Coronary artery (tissue), 2 donors: ENCODE measurements around the gene HVCN1.
"Not testable (repeated sequence)": the region's sequence is repeated elsewhere in the genome, so short reads cannot be mapped to it uniquely, and the experiment has no call there.

Experiments
- DNase-seq: peaks from one replicate; pipeline ENCODE4 v3.0.0-alpha.2; 2017; ENCODE audit warnings: low spot score
- H3K27ac ChIP-seq, 2 donors: fragments of 200-600 bp; sonication (generic); one replicate each; pipeline ENCODE4 v1.5.1; 2016 to 2019
- H3K4me3 ChIP-seq: fragments of 200-600 bp; sonication (generic); 2 replicates; pipeline ENCODE4 v1.5.1; 2016; ENCODE audit warnings: mild to moderate bottlenecking, moderate library complexity
- TF ChIP-seq, protein P1 (sequence below): fragments of 200-600 bp; sonication (generic); IDR thresholded peaks from one replicate; pipeline ENCODE4 v1.5.1; 2019; ENCODE audit warnings: antibody characterized with exemption

HVCN1 gene

GRCh38 chr12:110728628-110729027, 39.7 kb upstream of the HVCN1 start:
- no peak overlapping the region for H3K27ac ChIP-seq
- TF ChIP-seq, protein P1, sequence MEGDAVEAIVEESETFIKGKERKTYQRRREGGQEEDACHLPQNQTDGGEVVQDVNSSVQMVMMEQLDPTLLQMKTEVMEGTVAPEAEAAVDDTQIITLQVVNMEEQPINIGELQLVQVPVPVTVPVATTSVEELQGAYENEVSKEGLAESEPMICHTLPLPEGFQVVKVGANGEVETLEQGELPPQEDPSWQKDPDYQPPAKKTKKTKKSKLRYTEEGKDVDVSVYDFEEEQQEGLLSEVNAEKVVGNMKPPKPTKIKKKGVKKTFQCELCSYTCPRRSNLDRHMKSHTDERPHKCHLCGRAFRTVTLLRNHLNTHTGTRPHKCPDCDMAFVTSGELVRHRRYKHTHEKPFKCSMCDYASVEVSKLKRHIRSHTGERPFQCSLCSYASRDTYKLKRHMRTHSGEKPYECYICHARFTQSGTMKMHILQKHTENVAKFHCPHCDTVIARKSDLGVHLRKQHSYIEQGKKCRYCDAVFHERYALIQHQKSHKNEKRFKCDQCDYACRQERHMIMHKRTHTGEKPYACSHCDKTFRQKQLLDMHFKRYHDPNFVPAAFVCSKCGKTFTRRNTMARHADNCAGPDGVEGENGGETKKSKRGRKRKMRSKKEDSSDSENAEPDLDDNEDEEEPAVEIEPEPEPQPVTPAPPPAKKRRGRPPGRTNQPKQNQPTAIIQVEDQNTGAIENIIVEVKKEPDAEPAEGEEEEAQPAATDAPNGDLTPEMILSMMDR = no peak

DNA sequence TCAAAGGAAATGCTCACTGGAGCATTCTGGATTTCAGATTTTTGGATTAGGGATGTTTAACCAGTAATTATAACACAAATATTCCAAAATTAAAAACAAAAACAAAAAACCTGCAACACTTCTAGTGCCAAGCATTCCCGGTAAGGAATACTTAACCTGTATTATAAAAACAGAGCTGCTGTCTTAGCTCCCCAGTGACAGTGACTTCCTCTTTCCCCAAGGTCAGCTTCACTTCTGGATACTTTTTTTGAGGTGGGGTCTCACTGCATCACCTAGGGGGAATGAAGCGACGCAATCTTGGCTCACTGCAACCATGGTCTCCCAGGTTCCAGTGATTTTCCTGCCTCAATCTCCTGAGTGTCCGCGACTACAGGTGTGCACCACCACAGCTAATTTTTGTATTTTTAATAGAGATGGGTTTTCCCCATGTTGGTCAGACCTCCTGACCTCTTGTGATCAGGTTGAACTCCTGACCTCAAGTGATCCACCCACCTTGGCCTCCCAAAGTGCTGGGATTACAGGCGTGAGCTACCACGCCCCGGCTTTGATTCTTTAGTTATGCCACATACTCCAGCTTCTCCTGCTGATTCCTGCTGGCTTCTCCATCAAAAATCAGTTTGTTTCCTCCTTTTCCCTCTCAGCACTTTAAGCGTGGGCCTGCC, 37.9 kb upstream of the HVCN1 start:
- TF ChIP-seq, protein P1 = no peak
- DNase-seq = no peak
- H3K27ac ChIP-seq = no peak overlapping the region
- no peak overlapping the region for H3K4me3 ChIP-seq

More at GRCh38 chr12:110728628-110729027, 39.7 kb upstream of the HVCN1 start:
- no peak for DNase-seq
- no peak overlapping the region for H3K4me3 ChIP-seq

- DNase-seq = no peak
- no peak overlapping the region for H3K4me3 ChIP-seq
- TF ChIP-seq, protein P1 = no peak
- H3K27ac ChIP-seq = no peak overlapping the region
These were observed 37.1 kb upstream of the HVCN1 start for GRCh38 chr12:110726028-110726427.

DNA sequence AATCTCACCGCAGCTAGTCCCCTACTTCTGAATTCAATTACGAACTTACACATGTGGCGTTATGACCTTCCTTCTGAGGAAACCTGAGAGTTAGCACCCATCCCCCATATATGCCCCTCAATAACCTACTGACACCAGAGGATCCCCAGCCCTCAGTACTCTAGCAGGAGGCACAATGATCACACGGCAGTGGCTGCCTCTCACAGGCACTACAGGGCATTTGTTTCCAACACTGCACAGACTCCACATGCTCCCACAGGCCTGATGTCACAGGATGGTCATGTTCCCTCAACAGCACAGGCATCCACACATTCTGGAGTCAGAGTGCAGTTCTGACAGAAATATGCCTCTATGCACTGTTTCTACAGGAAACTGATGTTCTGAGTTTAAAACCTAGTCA, 36.4 kb upstream of the HVCN1 start:
- TF ChIP-seq, protein P1 = no peak
- no peak for DNase-seq
- no peak overlapping the region for H3K27ac ChIP-seq
- no peak overlapping the region for H3K4me3 ChIP-seq

GRCh38 chr12:110722892-110723291, 34.0 kb upstream of the HVCN1 start:
- not testable (repeated sequence) for H3K27ac ChIP-seq, H3K4me3 ChIP-seq, DNase-seq

- TF ChIP-seq, protein P1 = no peak
- no peak for DNase-seq
- no peak overlapping the region for H3K27ac ChIP-seq
- H3K4me3 ChIP-seq = no peak overlapping the region
These were observed 32.7 kb upstream of the HVCN1 start for GRCh38 chr12:110721570-110721969.

DNA sequence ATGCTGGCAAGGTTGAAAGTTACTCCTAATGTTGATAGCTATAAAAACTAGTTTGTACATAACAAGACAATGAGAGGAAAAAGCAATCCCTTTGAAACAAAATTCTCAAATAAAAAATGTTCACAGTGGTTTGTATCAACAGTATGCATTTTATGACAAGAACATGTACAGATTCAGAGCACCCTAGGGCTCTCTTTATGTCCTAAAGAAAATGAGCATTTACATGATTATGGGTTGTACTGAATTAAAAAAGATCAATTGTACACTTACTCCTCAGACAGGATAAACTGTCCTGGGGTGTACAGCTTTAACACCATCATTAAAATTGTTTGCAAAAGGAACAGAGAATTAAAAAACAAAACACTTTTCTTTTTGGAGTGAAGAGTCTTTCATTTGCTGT, 31.6 kb upstream of the HVCN1 start:
- Histone ChIP-seq H3K27ac (no peak overlapping the region), H3K4me3 (no peak overlapping the region)
- no peak for DNase-seq
- TF ChIP-seq, protein P1 = no peak
